ENCODE measurements around the gene TMEM109.

Gene TMEM109

GRCh38 chr11:60972182-60973030 is 58.4 kb downstream of the TMEM109 start:
- DNase-seq, result no peak
